ENCODE results near the gene PPP2R2D.

The PPP2R2D gene

DNA sequence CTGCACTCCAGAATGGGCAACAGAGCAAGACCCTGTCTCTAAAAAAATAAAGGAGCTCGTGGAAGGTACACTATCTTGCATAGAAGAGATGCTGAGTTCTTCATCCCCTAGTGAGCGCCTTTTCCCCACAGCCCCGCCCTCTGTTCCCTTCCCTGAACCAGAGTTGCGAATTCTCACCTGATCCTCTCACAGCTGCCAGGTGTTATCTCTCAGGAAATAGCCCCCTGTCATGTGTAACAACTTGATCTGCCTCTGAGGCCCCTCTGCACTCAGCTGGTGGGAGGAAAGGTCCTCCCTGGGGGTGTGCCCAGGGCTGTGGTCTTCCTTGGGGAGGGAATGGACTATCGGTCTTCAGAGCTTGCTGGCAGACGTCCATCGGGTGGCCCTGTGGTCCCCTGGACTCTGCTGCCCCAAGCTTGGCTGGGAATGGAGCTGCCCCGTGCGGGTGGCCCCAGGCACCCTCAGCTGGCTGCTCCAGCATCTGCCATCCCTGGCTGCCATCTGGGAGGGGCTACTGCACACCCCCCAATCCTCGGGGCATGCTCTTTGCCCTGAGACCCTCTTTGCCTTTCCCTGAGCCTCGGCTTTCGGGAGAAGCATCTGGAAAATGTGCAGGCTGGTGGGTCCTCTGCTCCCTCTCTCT, 102.6 kb downstream of the PPP2R2D start:
- no peak for DNase-seq

DNA sequence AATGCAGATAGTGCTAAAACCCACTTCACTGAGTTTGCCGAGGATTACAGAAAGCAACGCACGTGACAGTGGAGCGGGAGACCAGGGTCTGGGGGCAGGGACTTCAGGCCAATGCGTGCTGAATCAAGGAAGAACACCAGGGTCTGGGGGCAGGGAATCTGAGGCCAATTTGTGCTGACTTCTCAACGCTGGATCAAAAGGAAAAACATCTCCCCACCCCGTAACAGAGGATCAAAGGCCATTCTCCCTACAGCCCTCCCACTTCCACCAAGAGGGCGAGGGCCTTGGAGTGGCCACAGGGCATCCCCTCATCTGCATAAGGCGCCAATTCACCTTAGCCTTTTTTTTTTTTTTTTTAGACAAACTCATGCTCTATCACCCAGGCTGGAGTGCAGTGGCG, 103.2 kb downstream of the PPP2R2D start:
- DNase-seq: no peak

- DNase-seq: no peak
Measured at GRCh38 chr10:132005147-132005546, 104.3 kb downstream of the PPP2R2D start.

DNA sequence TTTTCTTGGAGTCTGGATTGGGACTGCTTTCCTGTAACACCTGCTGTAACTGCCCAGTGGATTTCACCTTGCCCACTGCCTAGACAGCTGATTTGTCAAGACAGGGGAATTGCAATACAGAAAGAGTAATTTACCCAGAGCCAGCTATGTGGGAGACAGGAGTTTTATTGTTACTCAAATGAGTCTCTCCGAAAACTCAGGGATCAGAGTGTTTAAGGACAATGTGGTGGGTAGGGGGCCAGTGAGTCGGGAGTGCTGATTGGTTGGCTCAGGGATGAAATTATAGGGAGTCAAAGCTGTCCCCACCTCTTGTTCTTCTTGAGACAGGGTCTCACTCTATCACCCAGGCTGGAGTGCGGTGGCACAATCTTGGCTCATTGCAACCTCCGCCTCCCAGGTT, 106.2 kb downstream of the PPP2R2D start:
- DNase-seq: no peak

GRCh38 chr10:132007681-132008080, 106.9 kb downstream of the PPP2R2D start:
- no peak for DNase-seq
